ENCODE measurements around the gene STIM2. TPM values are rescaled to one million over a fixed set of nuclear protein-coding genes. Genes with fewer than 3 reads are reported as not detected.

Gene STIM2
- total RNA-seq, 1 donor from 2014 or later = 43.9 TPM

GRCh38 chr4:26859762-26860156 lies 882 bp upstream of the STIM2 start:
- intact Hi-C loops (cut with DNase I) = loop anchor here (10.0 kb wide), 1 partner anchor 145 kb away; no protein-coding TSS in a partner anchor
- Histone ChIP-seq H3K4me3 (peak overlapping the region; percentile 79), H3K4me1 (peaks cover 50% of the 10 kb centered on the region), H3K36me3 (no peaks in the 10 kb centered on the region), H3K27ac (peak overlapping the region; percentile 97), H3K9me3 (no peaks in the 10 kb centered on the region), H3K27me3 (ENCODE audit: low read depth) (no peaks in the 10 kb centered on the region)
- no peak for DNase-seq
- TF ChIP-seq, protein P1, sequence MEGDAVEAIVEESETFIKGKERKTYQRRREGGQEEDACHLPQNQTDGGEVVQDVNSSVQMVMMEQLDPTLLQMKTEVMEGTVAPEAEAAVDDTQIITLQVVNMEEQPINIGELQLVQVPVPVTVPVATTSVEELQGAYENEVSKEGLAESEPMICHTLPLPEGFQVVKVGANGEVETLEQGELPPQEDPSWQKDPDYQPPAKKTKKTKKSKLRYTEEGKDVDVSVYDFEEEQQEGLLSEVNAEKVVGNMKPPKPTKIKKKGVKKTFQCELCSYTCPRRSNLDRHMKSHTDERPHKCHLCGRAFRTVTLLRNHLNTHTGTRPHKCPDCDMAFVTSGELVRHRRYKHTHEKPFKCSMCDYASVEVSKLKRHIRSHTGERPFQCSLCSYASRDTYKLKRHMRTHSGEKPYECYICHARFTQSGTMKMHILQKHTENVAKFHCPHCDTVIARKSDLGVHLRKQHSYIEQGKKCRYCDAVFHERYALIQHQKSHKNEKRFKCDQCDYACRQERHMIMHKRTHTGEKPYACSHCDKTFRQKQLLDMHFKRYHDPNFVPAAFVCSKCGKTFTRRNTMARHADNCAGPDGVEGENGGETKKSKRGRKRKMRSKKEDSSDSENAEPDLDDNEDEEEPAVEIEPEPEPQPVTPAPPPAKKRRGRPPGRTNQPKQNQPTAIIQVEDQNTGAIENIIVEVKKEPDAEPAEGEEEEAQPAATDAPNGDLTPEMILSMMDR (IDR thresholded peaks at IDR 0.05) = no peak
- no peak for ATAC-seq

- peak overlapping the region; percentile 79 for H3K4me3 ChIP-seq
- H3K9me3 ChIP-seq = no peaks in the 10 kb centered on the region
- ATAC-seq (peak; percentile 3 to 34), DNase-seq (peak; percentile 78)
- peak overlapping the region; percentile 97 for H3K27ac ChIP-seq
- no peaks in the 10 kb centered on the region for H3K36me3 ChIP-seq
- TF ChIP-seq, protein P1 (IDR thresholded peaks at IDR 0.05) = no peak
- H3K4me1 ChIP-seq = peaks cover 62% of the 10 kb centered on the region
- H3K27me3 ChIP-seq (ENCODE audit: low read depth) = no peaks in the 10 kb centered on the region
- intact Hi-C loops (cut with DNase I) = loop anchor here (10.0 kb wide), 1 partner anchor 144 kb away; no protein-coding TSS in a partner anchor
Observed at GRCh38 chr4:26860922-26861433, 337 bp downstream of the STIM2 start.

GRCh38 chr4:26861434-26862186 lies 969 bp downstream of the STIM2 start:
- TF ChIP-seq, protein P1 (IDR thresholded peaks at IDR 0.05) = no peak
- peaks cover 67% of the 10 kb centered on the region for H3K4me1 ChIP-seq

GRCh38 chr4:26862381-26862915 lies 1.8 kb downstream of the STIM2 start:
- peaks cover 72% of the 10 kb centered on the region for H3K4me1 ChIP-seq
- no peaks in the 10 kb centered on the region for H3K27me3 ChIP-seq (ENCODE audit: low read depth)
- H3K27ac ChIP-seq = peak overlapping the region; percentile 97
- H3K4me3 ChIP-seq = peak overlapping the region; percentile 79
- TF ChIP-seq, protein P1 (IDR thresholded peaks at IDR 0.05) = no peak
- ATAC-seq (no peak), DNase-seq (no peak)
- no peaks in the 10 kb centered on the region for H3K9me3 ChIP-seq
- H3K36me3 ChIP-seq = no peaks in the 10 kb centered on the region
- intact Hi-C loops (cut with DNase I) = loop anchor here (10.0 kb wide), 1 partner anchor 142 kb away; no protein-coding TSS in a partner anchor

More at GRCh38 chr4:26861434-26862186, 969 bp downstream of the STIM2 start:
- H3K4me3 ChIP-seq = peak overlapping the region; percentile 79
- intact Hi-C loops (cut with DNase I) = loop anchor here (10.0 kb wide), 1 partner anchor 143 kb away; no protein-coding TSS in a partner anchor
- H3K36me3 ChIP-seq = no peaks in the 10 kb centered on the region
- H3K27me3 ChIP-seq (ENCODE audit: low read depth) = no peaks in the 10 kb centered on the region
- H3K27ac ChIP-seq = peak overlapping the region; percentile 97
- ATAC-seq (peak; percentile 44 to 50), DNase-seq (peak; percentile 86)
- no peaks in the 10 kb centered on the region for H3K9me3 ChIP-seq

DNA sequence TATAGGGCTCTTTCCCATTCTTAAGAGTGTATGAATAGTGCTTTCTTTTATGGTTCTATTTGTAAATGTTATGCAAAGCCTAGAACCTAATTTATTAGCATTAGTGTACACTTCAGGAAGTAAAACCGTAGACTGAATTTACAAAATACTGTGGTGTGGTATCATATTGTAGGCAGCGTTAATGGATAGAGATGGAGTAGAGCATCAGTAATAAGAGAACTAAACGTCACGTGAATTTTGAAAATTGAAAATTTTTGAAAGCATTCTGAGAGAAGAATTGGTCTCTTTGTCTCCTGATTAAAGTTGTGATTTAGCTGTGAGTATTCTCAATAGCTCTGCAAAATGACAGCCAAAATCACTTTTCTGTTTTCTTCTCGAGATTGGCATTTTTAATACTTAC lies 2.9 kb downstream of the STIM2 start:
- TF ChIP-seq, protein P1 (IDR thresholded peaks at IDR 0.05) = no peak
- peak overlapping the region; percentile 79 for H3K4me3 ChIP-seq
- no peak for DNase-seq
- no peaks in the 10 kb centered on the region for H3K9me3 ChIP-seq
- H3K36me3 ChIP-seq = no peaks in the 10 kb centered on the region
- peaks cover 77% of the 10 kb centered on the region for H3K4me1 ChIP-seq
- intact Hi-C loops (cut with DNase I) = loop anchor here (10.0 kb wide), 1 partner anchor 141 kb away; no protein-coding TSS in a partner anchor
- H3K27ac ChIP-seq = no peak overlapping the region
- no peaks in the 10 kb centered on the region for H3K27me3 ChIP-seq (ENCODE audit: low read depth)
- ATAC-seq = no peak

Measured in lower lobe of right lung (tissue), 2 donors.